Transverse colon (tissue), 4 donors: ENCODE results near the gene CDC20B.

ENCODE experiments used
- EP300 ChIP-seq: sonication (generic); formaldehyde crosslinking; IDR thresholded peaks from one replicate; pipeline ENCODE4 v1.6.1; 2017; ENCODE audit warnings: antibody characterized with exemption, low read depth
- POLR2A ChIP-seq: fragments of 450-650 bp; IDR thresholded peaks from one replicate; pipeline ENCODE4 v1.6.1; 2016; ENCODE audit warnings: antibody characterized with exemption, mild to moderate bottlenecking, moderate library complexity
- POLR2AphosphoS5 ChIP-seq, 3 donors: sonication (generic); formaldehyde crosslinking; IDR thresholded peaks; one replicate each; pipeline ENCODE4 v1.6.1; 2016; ENCODE audit warnings: antibody characterized with exemption in 3 of 3
- TF ChIP-seq, protein P1 (sequence below), 5 experiments: fragments of 200-600 bp in 3 of 5; fragments of 450-650 bp in 2 of 5; sonication (generic) in 3 of 5; IDR thresholded peaks; 1 replicate in 2 of 5; 2 replicates in 3 of 5; pipeline ENCODE4 v1.5.1; 2016 to 2017; ENCODE audit warnings: antibody characterized with exemption in 5 of 5, inconsistent platforms in 3 of 5, mild to moderate bottlenecking in 2 of 5, moderate library complexity in 1 of 5

GRCh38 chr5:55143624-55144023 is 29.4 kb downstream of the CDC20B start:
- TF ChIP-seq, protein P1, sequence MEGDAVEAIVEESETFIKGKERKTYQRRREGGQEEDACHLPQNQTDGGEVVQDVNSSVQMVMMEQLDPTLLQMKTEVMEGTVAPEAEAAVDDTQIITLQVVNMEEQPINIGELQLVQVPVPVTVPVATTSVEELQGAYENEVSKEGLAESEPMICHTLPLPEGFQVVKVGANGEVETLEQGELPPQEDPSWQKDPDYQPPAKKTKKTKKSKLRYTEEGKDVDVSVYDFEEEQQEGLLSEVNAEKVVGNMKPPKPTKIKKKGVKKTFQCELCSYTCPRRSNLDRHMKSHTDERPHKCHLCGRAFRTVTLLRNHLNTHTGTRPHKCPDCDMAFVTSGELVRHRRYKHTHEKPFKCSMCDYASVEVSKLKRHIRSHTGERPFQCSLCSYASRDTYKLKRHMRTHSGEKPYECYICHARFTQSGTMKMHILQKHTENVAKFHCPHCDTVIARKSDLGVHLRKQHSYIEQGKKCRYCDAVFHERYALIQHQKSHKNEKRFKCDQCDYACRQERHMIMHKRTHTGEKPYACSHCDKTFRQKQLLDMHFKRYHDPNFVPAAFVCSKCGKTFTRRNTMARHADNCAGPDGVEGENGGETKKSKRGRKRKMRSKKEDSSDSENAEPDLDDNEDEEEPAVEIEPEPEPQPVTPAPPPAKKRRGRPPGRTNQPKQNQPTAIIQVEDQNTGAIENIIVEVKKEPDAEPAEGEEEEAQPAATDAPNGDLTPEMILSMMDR (IDR thresholded peaks at IDR 0.05): no peak
- TF ChIP-seq POLR2A (no peak), EP300 (no peak), POLR2AphosphoS5 (IDR thresholded peaks at IDR 0.05) (no peak)
